Activated CD8-positive, alpha-beta memory T cell treated with anti-CD3 and anti-CD28 coated beads, Interleukin-2, amount 10 ng/mL, durations not matched to agents 7 days and 5 days (primary cell): ENCODE results near the gene SRA1. TPM values are rescaled to one million over a fixed set of nuclear protein-coding genes. Genes with fewer than 3 reads are reported as not detected.
"Not testable (repeated sequence)": the region's sequence is repeated elsewhere in the genome, so short reads cannot be mapped to it uniquely, and the experiment has no call there.

Source experiments
- ATAC-seq: fragments of 150-1000 bp; cut with Tn5 transposase; one replicate; pipeline ENCODE4 v1.10.0; 2021; ENCODE audit warnings: moderate library complexity
- CTCF ChIA-PET: fragments of 350-600 bp; sonication (Branson Sonifier 250); formaldehyde crosslinking; loops from one replicate; lab custom pipeline; 2021; ENCODE audit warnings: antibody characterized with exemption; lab: Charles Lee
- DNase-seq: peaks from one replicate; pipeline ENCODE4 v3.0.0-alpha.2; 2020
- H3K27ac Mint-ChIP-seq: one replicate; pipeline ENCODE4 v1.8.0; 2021; ENCODE audit warnings: mild to moderate bottlenecking, mixed read lengths
- H3K27me3 Mint-ChIP-seq: one replicate; pipeline ENCODE4 v1.8.0; 2021; ENCODE audit warnings: mixed read lengths
- H3K36me3 Mint-ChIP-seq: one replicate; pipeline ENCODE4 v1.8.0; 2021; ENCODE audit warnings: mild to moderate bottlenecking, mixed read lengths
- H3K4me1 Mint-ChIP-seq: one replicate; pipeline ENCODE4 v1.8.0; 2021; ENCODE audit warnings: mixed read lengths
- H3K4me3 Mint-ChIP-seq: one replicate; pipeline ENCODE4 v1.8.0; 2021; ENCODE audit warnings: mild to moderate bottlenecking, moderate library complexity, mixed read lengths
- H3K9me3 Mint-ChIP-seq: one replicate; pipeline ENCODE4 v1.8.0; 2022; ENCODE audit warnings: low read depth, mixed read lengths
- total RNA-seq, 2 experiments: library from RNA; stranded (reverse); gene quantifications; one replicate each; pipeline ENCODE4 v1.2.3, GENCODE V29; 2021

The SRA1 gene
- 10 to 100 TPM; 37.9 to 47.3 TPM for total RNA-seq

DNA sequence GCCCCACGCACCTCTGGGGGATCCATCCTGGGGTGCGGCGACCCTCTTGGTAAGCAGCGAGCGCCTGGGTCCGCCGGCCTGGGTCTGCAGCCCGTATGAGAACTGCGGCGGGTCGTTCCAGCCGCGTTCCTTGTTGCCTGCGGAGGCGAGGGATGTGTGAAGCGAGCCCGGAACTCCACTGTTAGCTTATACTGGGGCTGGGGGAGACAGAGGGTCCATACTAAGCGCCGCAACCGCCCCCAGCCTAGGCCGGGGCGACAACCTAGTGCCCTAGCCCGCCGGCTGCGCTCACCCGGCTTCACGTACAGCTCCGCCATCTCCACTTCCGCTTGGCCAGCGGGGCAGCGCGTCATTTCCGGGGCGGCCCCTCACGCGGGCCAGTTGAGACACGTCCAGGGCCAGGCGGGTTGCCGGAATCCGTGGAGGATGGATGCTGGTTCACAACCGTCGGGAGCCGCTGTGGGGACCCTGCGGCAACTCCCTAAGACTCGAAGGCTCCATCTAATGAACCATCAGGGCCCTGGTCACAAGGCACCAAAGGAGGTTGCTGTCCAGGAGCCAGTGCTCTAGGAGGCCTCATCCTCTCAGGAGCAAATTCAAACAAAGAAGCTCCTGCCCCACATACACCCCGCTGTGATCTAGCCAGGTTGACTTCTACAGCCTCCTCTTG lies at the start of gene SRA1:
TSS of gene SRA1 (minus strand) at position 338 of the 670 bp plus-strand sequence. CDS start at position 317, 21 bp downstream.
- peaks cover 43% of the 10 kb centered on the region for H3K4me1 Mint-ChIP-seq
- H3K27me3 Mint-ChIP-seq = no peaks in the 10 kb centered on the region
- H3K9me3 Mint-ChIP-seq = no peaks in the 10 kb centered on the region
- peaks cover 26% of the 10 kb centered on the region for H3K36me3 Mint-ChIP-seq
- H3K4me3 Mint-ChIP-seq = peak within 1 kb of the TSS; percentile 79
- peak within 1 kb of the TSS; percentile 87 for H3K27ac Mint-ChIP-seq
- CTCF ChIA-PET = interaction anchor here (0.7 to 1.3 kb wide), 10 partner anchors 8 to 313 kb away, joined by 3 to 13 read pairs (median 3); partner anchors contain the start of genes EIF4EBP3 and IK
- DNase-seq = peak; percentile 94
- peak; percentile 96 for ATAC-seq

DNA sequence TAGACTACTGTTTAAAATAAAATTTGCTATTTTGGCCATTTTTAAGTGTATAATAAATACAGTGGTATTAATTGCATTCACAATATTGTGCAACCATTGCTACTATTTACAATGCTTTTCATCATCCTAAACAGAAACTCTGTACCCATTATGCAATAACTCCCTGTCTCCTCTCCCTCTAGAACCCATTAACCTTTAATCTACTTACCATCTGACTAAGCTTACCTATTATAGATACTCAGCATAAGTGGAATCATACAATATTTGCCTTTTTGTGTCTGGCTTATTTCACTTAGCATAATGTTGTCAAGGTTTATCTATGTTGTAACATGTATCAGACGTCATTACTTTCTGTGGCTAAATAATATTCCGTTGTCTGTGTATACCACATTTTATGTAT lies 49.8 kb upstream of the SRA1 start:
- Mint-ChIP-seq H3K36me3 (no peaks in the 10 kb centered on the region), H3K27me3 (peaks cover 8% of the 10 kb centered on the region), H3K4me1 (peaks cover 5% of the 10 kb centered on the region), H3K4me3 (no peak overlapping the region), H3K9me3 (no peaks in the 10 kb centered on the region), H3K27ac (no peak overlapping the region)
- ATAC-seq (no peak), DNase-seq (no peak)
- CTCF ChIA-PET = no interaction called here

DNA sequence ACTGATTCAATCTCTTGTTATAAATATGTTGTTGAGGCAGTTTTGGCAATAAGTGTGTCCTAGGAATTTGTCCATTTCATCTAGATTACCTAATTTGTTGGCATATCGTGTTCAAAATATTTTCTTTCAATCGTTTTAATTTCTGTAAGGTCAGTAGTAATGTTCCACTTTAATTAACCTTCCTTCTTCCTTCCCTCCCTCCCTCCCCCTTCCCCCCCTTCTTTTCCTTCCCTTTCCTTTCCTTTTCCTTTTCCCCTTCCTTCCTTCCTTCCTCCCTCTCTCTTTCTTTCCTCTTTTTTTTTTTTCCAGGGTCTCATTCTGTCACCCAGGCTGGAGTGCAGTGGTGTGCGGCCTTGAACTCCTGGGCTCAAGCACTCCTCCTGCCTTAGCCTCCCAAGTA lies 48.6 kb upstream of the SRA1 start:
- DNase-seq (no peak), ATAC-seq (no peak)
- Mint-ChIP-seq H3K9me3 (no peaks in the 10 kb centered on the region), H3K4me3 (no peak overlapping the region), H3K27ac (no peak overlapping the region), H3K36me3 (no peaks in the 10 kb centered on the region), H3K4me1 (peaks cover 2% of the 10 kb centered on the region), H3K27me3 (peaks cover 8% of the 10 kb centered on the region)
- CTCF ChIA-PET = no interaction called here

DNA sequence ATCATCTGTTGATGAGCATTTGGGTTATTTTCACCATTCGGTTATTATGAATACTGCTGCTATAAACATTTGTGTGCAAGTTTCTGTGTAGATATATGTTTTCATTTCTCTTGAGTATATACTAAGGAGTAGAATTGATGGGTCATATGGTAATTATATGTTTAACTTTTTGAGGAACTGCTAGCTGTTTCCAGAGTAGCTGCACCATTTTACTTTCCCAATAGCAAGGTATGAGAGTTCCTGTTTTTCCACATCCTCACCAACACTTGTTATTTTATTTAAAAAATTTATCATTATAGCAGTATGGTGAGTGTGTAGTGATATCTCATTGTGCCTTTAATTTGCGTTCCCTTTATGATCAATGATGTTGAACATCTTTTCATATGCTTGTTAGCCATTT lies 46.5 kb upstream of the SRA1 start:
- ATAC-seq (no peak), DNase-seq (no peak)
- Mint-ChIP-seq H3K27ac (no peak overlapping the region), H3K4me1 (no peaks in the 10 kb centered on the region), H3K36me3 (no peaks in the 10 kb centered on the region), H3K9me3 (no peaks in the 10 kb centered on the region), H3K4me3 (no peak overlapping the region), H3K27me3 (peaks cover 5% of the 10 kb centered on the region)
- CTCF ChIA-PET = no interaction called here

DNA sequence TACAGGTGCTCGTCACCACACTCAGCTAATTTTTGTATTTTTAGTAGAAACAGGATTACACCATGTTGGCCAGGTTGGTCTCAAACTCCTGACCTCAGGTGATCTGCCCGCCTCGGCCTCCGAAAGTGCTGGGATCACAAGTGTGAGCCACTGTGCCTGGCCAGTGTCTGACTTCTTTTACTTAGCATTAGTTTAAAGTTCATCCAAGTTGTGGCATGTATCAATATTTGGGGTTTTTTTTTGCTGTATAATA lies 46.1 kb upstream of the SRA1 start:
- H3K36me3 Mint-ChIP-seq, ATAC-seq, CTCF ChIA-PET, H3K4me3 Mint-ChIP-seq, H3K27me3 Mint-ChIP-seq, H3K4me1 Mint-ChIP-seq, DNase-seq, H3K27ac Mint-ChIP-seq, H3K9me3 Mint-ChIP-seq: not testable (repeated sequence)

DNA sequence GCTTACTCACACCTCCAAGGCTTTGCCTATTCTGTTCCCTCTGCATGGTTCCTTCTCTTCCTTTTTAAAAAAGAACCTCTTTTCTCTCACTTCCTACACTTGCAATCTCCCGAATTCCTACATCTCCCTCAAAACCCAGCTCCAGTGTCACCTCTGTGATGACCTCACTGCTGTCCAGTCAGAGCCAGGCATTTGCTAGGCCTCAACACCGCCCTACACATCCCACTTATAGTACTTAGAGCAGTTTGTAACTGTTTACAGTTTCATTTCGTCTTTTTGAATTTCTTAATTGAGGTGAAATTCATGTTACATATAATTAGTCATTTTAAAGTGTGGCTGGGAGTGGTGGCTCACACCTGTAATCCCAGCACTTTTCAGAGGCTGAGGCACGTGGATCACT lies 44.9 kb upstream of the SRA1 start:
- H3K36me3 Mint-ChIP-seq = no peaks in the 10 kb centered on the region
- H3K4me3 Mint-ChIP-seq = no peak overlapping the region
- ATAC-seq (no peak), DNase-seq (no peak)
- H3K4me1 Mint-ChIP-seq = no peaks in the 10 kb centered on the region
- H3K9me3 Mint-ChIP-seq = no peaks in the 10 kb centered on the region
- peaks cover 5% of the 10 kb centered on the region for H3K27me3 Mint-ChIP-seq
- CTCF ChIA-PET = no interaction called here
- H3K27ac Mint-ChIP-seq = no peak overlapping the region

DNA sequence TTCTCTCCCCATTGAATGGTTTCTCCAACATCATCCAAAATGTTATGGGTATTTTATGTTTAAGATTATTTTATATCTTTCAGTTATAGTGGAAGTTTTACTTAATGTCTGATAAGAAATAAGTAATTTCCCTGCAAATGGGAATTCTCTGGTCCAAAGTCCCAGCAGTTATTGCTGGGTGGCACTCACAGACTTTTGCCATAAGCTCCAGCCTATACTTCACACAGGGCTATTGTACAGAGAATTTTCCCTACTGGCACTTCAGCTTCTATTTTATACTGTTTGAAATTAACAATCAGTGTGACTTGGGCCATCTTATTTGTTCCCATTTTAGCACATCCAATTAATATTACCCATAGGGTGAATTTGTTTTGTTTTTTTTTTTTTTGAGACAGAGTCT lies 42.8 kb upstream of the SRA1 start:
- Mint-ChIP-seq H3K4me1 (no peaks in the 10 kb centered on the region), H3K9me3 (no peaks in the 10 kb centered on the region), H3K27ac (no peak overlapping the region), H3K4me3 (no peak overlapping the region), H3K36me3 (no peaks in the 10 kb centered on the region), H3K27me3 (no peaks in the 10 kb centered on the region)
- DNase-seq = no peak
- no peak for ATAC-seq
- CTCF ChIA-PET = no interaction called here

DNA sequence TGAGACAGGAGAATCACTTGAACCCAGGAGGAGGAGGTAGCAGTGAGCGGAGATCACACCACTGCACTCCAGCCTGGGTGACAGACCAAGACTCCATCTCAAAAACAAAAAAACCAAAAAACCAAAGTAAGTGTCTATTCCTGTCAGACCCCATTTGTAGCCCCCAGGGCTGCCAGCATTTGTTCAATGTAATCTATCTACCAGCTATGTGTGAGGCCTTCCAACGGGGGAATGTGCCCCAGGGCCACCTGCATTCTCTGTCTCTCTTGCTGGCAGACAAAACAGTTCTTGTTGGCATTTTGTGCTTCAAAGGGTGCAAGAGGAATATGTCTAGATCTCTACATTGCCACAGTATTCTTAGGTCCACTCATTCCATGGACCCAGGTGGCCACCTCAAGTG lies 41.6 kb upstream of the SRA1 start:
- H3K4me3 Mint-ChIP-seq = no peak overlapping the region
- no peak for ATAC-seq
- no peaks in the 10 kb centered on the region for H3K4me1 Mint-ChIP-seq
- no peaks in the 10 kb centered on the region for H3K27me3 Mint-ChIP-seq
- no peaks in the 10 kb centered on the region for H3K9me3 Mint-ChIP-seq
- CTCF ChIA-PET = no interaction called here
- no peaks in the 10 kb centered on the region for H3K36me3 Mint-ChIP-seq
- H3K27ac Mint-ChIP-seq = no peak overlapping the region
- DNase-seq = no peak

DNA sequence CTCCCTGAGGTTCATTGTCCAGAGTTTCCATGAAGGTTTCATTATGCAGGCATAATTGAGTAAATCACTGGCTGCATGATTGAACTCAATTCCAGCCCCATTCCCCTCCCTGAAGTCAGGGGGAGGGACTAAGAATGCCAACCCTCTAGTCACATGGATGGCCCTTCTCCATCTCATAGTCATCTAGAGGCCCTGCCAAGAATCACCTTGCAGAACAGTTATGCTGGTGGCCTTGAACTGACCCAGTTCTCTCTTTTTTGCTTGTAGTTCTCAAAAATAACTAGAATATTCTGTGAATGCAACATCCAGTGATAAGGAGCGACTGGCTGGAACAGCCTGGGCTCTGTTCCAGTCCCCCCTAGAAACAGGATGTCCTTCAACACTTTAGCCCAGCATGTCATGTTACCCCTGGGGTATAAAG lies 39.1 kb upstream of the SRA1 start:
- no peak overlapping the region for H3K27ac Mint-ChIP-seq
- no peaks in the 10 kb centered on the region for H3K9me3 Mint-ChIP-seq
- H3K4me3 Mint-ChIP-seq = no peak overlapping the region
- no peaks in the 10 kb centered on the region for H3K27me3 Mint-ChIP-seq
- DNase-seq (no peak), ATAC-seq (no peak)
- no peaks in the 10 kb centered on the region for H3K4me1 Mint-ChIP-seq
- H3K36me3 Mint-ChIP-seq = no peaks in the 10 kb centered on the region
- CTCF ChIA-PET = no interaction called here

DNA sequence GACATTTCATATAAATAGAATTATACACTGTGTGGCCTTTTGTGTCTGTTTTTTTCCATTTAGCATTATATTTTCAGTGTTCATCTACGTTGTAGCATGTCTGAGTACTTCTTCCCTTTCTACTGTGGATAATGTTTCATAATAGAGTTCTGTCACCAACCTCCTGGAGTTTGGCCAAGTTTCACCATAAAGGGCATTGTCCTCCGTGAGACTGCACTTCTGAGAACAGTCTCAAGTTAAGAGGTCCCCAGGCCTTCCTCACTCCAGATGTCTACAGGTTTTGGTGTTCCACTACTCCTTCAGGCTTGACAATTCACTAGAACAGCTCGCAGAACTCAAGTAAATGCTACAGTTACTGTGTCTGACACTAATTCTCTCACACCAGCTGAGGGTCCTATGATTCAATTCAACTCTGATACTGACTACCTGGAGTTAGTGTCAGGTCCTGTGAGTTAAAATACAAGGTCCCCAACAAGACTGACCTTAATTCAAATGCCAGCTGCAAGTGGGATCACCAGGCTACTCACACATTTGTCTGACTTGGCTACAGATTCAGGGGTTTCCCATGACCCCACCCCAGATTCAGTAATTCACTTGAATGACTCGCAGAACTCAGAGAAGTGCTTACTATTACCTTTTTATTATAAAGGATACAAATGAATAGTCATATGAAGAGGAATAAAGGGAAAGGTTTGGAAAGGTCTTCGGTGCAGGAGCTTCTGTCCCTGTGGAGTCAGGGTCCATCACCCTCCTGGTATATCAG lies 38.4 kb upstream of the SRA1 start:
- Mint-ChIP-seq H3K36me3 (no peaks in the 10 kb centered on the region), H3K9me3 (no peaks in the 10 kb centered on the region), H3K4me1 (no peaks in the 10 kb centered on the region), H3K4me3 (no peak overlapping the region), H3K27ac (no peak overlapping the region), H3K27me3 (no peaks in the 10 kb centered on the region)
- DNase-seq (no peak), ATAC-seq (no peak)
- CTCF ChIA-PET = no interaction called here

DNA sequence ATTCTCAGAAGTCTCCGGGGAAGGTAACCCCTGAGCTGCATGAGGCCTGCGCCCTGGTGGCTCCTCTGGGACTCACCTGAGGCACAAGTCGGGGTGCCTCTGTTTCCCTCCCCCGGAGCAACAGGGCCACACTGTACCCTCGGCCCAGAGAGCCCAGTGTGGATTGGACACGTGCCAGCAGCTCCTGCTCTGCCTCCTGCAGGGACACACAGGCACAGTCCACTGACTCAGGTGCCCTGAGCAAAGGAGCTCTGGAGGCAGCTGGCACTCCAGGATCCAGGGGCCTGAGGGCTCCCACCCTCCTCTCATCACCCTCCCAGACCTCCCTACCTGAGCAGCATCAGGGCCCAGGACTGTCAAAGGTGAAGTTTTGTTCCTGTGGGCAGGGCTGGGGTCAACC lies 36.9 kb upstream of the SRA1 start:
- Mint-ChIP-seq H3K9me3 (no peaks in the 10 kb centered on the region), H3K27ac (no peak overlapping the region), H3K36me3 (no peaks in the 10 kb centered on the region), H3K4me3 (no peak overlapping the region), H3K27me3 (no peaks in the 10 kb centered on the region), H3K4me1 (no peaks in the 10 kb centered on the region)
- CTCF ChIA-PET = interaction anchor here (0.6 kb wide), 1 partner anchor 169 kb away, joined by 3 read pairs; no protein-coding TSS in a partner anchor
- ATAC-seq (no peak), DNase-seq (no peak)

DNA sequence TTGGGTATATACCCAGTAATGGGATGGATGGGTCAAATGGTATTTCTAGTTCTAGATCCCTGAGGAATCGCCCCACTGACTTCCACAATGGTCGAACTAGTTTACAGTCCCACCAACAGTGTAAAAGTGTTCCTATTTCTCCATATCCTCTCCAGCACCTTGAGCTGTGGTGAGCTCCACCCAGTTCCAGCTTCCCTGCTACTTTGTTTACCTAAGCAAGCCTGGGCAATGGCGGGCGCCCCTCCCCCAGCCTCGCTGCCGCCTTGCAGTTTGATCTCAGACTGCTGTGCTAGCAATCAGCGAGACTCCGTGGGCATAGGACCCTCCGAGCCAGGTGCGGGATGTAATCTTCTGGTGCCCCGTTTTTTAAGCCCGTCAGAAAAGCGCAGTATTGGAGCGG lies 35.8 kb upstream of the SRA1 start:
- H3K4me1 Mint-ChIP-seq, H3K36me3 Mint-ChIP-seq, H3K4me3 Mint-ChIP-seq, H3K9me3 Mint-ChIP-seq, H3K27ac Mint-ChIP-seq, H3K27me3 Mint-ChIP-seq, DNase-seq, ATAC-seq, CTCF ChIA-PET: not testable (repeated sequence)

DNA sequence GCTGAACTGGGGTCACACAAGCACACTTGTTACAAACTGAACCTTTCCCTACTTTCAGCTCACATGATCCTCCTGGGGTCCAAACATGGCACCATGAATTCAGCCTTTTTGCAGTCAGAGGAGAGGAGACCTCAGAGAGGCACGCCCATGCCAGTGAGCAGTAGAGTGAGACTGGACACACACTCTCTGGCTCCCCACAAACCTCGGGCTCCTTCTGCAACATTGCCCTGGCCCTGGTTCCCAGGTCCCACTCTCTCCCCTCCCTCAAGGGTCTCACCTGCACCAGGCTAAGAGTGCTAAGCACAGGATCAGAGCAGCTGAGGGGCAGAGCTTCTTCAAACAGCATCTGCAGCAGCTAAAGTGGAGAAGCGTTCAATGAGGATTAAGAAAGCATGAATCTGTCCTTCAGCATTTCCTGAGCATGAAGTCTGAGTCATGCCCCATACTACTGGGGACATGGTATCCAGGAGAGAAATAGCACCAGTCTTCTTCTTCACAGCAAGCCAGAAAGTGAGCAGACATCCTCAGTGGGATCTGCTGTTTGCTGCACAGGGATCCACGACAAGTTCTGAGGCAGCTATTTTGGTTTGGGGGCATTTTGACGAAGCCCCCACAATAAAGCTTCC lies 34.6 kb upstream of the SRA1 start:
- Mint-ChIP-seq H3K4me3 (no peak overlapping the region), H3K9me3 (no peaks in the 10 kb centered on the region), H3K27me3 (peaks cover 5% of the 10 kb centered on the region), H3K4me1 (no peaks in the 10 kb centered on the region), H3K36me3 (no peaks in the 10 kb centered on the region), H3K27ac (no peak overlapping the region)
- no peak for DNase-seq
- CTCF ChIA-PET = no interaction called here
- no peak for ATAC-seq

DNA sequence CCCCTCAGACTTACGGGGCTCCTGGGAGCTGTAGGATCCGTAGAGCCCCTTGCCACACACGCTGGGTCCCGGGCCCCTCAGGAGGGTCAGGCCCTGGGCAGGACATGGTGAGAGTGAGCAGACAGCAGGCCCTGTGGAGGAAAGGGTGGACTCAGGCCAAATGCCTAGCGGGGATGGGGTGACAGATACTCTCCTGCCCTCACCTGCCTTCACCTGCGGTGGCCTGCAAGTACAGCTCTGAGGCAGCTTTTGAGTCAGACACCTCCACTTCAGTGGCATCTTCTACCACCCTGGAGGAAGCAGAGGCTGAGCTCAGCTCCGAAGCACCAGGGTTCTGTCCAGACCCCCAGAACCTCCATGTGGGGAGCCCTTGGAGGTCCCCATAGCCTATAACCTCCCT lies 33.6 kb upstream of the SRA1 start:
- CTCF ChIA-PET = no interaction called here
- DNase-seq (no peak), ATAC-seq (no peak)
- Mint-ChIP-seq H3K4me1 (no peaks in the 10 kb centered on the region), H3K4me3 (no peak overlapping the region), H3K27ac (no peak overlapping the region), H3K27me3 (peaks cover 12% of the 10 kb centered on the region), H3K9me3 (no peaks in the 10 kb centered on the region), H3K36me3 (no peaks in the 10 kb centered on the region)
